Panc1 (cell line): ENCODE measurements around the gene ZFP30. TPM values are rescaled to one million over a fixed set of nuclear protein-coding genes. Genes with fewer than 3 reads are reported as not detected.

Source experiments
- ATAC-seq: fragments of 200-7000 bp; cut with Tn5 transposase; 2 replicates; pipeline ENCODE4 v1.9.1; 2020; ENCODE audit warnings: mild to moderate bottlenecking, moderate library complexity
- BruUV-seq: library from RNA; stranded (reverse); fragments of 400-500 nt; replicated peaks from 2 replicates; lab custom pipeline; 2021; lab: Mats Ljungman, UMichigan
- CTCF ChIA-PET: fragments of 300-600 bp; sonication (Branson Sonifier 250); formaldehyde crosslinking; loops from one replicate; lab custom pipeline; 2022; ENCODE audit warnings: antibody characterized with exemption; lab: Charles Lee
- POLR2A ChIA-PET: fragments of 300-600 bp; sonication (Branson Sonifier 250); formaldehyde crosslinking; loops from one replicate; lab custom pipeline; 2022; ENCODE audit warnings: antibody characterized with exemption; lab: Charles Lee
- DNase-seq: peaks from one replicate; pipeline ENCODE4 v3.0.0-alpha.2; 2010; ENCODE audit warnings: low read depth, low spot score
- H3K27ac ChIP-seq: 2 replicates; pipeline ENCODE4 v1.5.1; 2011; ENCODE audit warnings: mild to moderate bottlenecking, low read length, inconsistent platforms
- H3K27me3 ChIP-seq: fragments of 200-500 bp; sonication (Bioruptor generic); 2 replicates; pipeline ENCODE4 v1.6.0; 2014; ENCODE audit warnings: low read length, inconsistent platforms; ENCODE audit not compliant: control insufficient read depth, insufficient read depth
- H3K36me3 ChIP-seq: fragments of 200-500 bp; sonication (Bioruptor generic); 2 replicates; pipeline ENCODE4 v1.5.1; 2014; ENCODE audit warnings: inconsistent platforms, mild to moderate bottlenecking, low read length, moderate library complexity; ENCODE audit not compliant: control insufficient read depth, insufficient read depth
- H3K4me1 ChIP-seq: 2 replicates; pipeline ENCODE4 v1.5.1; 2011; ENCODE audit warnings: inconsistent platforms, mild to moderate bottlenecking, low read length, moderate library complexity; ENCODE audit not compliant: control insufficient read depth, insufficient read depth
- H3K4me3 ChIP-seq, 2 experiments: 2 replicates each; pipeline ENCODE4 v1.5.1; 2011 to 2012; ENCODE audit warnings: low read depth in 2 of 2, low read length in 2 of 2, mild to moderate bottlenecking in 2 of 2, inconsistent platforms in 1 of 2, moderate library complexity in 1 of 2
- H3K9me3 ChIP-seq: fragments of 200-500 bp; sonication (Bioruptor generic); 2 replicates; pipeline ENCODE4 v1.5.1; 2014; ENCODE audit warnings: low read depth, mild to moderate bottlenecking, inconsistent platforms, low read length, moderate library complexity; ENCODE audit not compliant: control insufficient read depth, insufficient read depth
- CTCF ChIP-seq: fragments of 450-650 bp; IDR thresholded peaks from 2 replicates; pipeline ENCODE4 v1.5.1; 2017; ENCODE audit warnings: mild to moderate bottlenecking
- POLR2AphosphoS5 ChIP-seq: IDR thresholded peaks from 2 replicates; pipeline ENCODE4 v1.6.1; 2012; ENCODE audit warnings: mild to moderate bottlenecking, low read depth, low read length, moderate library complexity
- REST ChIP-seq, 2 experiments: IDR thresholded peaks; 2 replicates each; pipeline ENCODE4 v1.6.1; 2011 to 2012; ENCODE audit warnings: low read depth in 2 of 2, control low read depth in 1 of 2, low read length in 1 of 2, mild to moderate bottlenecking in 1 of 2, moderate library complexity in 1 of 2; ENCODE audit not compliant: insufficient read depth in 1 of 2
- SIN3A ChIP-seq: IDR thresholded peaks from 2 replicates; pipeline ENCODE4 v1.6.1; 2012; ENCODE audit warnings: low read depth, mild to moderate bottlenecking, low read length, moderate library complexity, borderline replicate concordance; ENCODE audit not compliant: insufficient read depth
- TCF7L2 ChIP-seq: IDR thresholded peaks from 2 replicates; pipeline ENCODE4 v1.6.1; 2011; ENCODE audit warnings: mild to moderate bottlenecking, low read depth, low read length, inconsistent platforms
- in situ Hi-C: cut with HindIII; loops from 2 replicates; pipeline ENCODE4 v1.10.0; 2016; ENCODE audit warnings: low sequenced_read_pairs, low pct_unique_long_range_greater_than_20kb
- intact Hi-C: fragments of 100-400 bp; cut with micrococcal nuclease; formaldehyde crosslinking; loops from one replicate; pipeline ENCODE4 v1.10.0; 2022; ENCODE audit not compliant: unreplicated experiment
- total RNA-seq: library from RNA; stranded (reverse); gene quantifications from one replicate; pipeline ENCODE4 v1.2.1, GENCODE V29; 2021; ENCODE audit not compliant: unreplicated experiment

ZFP30 gene
- total RNA-seq, 1 experiment from 2014 or later: 22.0 TPM

- BruUV-seq: no TSS peak
- CTCF ChIA-PET: no interaction called here
- no peaks in the 10 kb centered on the region for H3K4me1 ChIP-seq
- no peak for DNase-seq
- TF ChIP-seq POLR2AphosphoS5 (no peak), SIN3A (no peak), CTCF (no peak), REST (IDR thresholded peaks at IDR 0.05; ENCODE audit: insufficient read depth in 1 of 2, low read depth in 2 of 2, low read length in 1 of 2) (no peak), TCF7L2 (no peak)
- POLR2A ChIA-PET: no interaction called here
- peaks cover 10% of the 10 kb centered on the region for H3K36me3 ChIP-seq
- no peak overlapping the region for H3K4me3 ChIP-seq
- intact Hi-C loops: no loop called here
- no peak overlapping the region for H3K27ac ChIP-seq
- H3K9me3 ChIP-seq: peaks cover 68% of the 10 kb centered on the region
- in situ Hi-C loops: no loop called here
- H3K27me3 ChIP-seq: no peaks in the 10 kb centered on the region
- ATAC-seq: no peak
Observed at GRCh38 chr19:37698216-37698615, 43.0 kb upstream of the ZFP30 start.

GRCh38 chr19:37695144-37695899 is 40.1 kb upstream of the ZFP30 start:
- Histone ChIP-seq H3K36me3 (peaks cover 10% of the 10 kb centered on the region), H3K27me3 (no peaks in the 10 kb centered on the region), H3K4me1 (no peaks in the 10 kb centered on the region), H3K4me3 (no peak overlapping the region), H3K27ac (no peak overlapping the region), H3K9me3 (peaks cover 58% of the 10 kb centered on the region)
- in situ Hi-C loops: no loop called here
- intact Hi-C loops: no loop called here
- ChIA-PET POLR2A (interaction anchor here (0.6 kb wide), 1 partner anchor 26 kb away, joined by 3 read pairs; no protein-coding TSS in a partner anchor), CTCF (no interaction called here)
- BruUV-seq: no TSS peak
- ATAC-seq (no peak), DNase-seq (no peak)
- TF ChIP-seq POLR2AphosphoS5: no peak
- TF ChIP-seq CTCF: no peak
- no peak for TF ChIP-seq SIN3A
- no peak for TF ChIP-seq REST (IDR thresholded peaks at IDR 0.05; ENCODE audit: insufficient read depth in 1 of 2, low read depth in 2 of 2, low read length in 1 of 2)
- no peak for TF ChIP-seq TCF7L2
